ENCODE results near the gene CCND2.

GRCh38 chr12:4307593-4308333, 34.2 kb downstream of the CCND2 start:
- peak; percentile 45; the same call in 1 of the 2 replicates for TF ChIP-seq CTCF (conservative IDR thresholded peaks at IDR 0.05; ENCODE audit: low read length)
- no peak for TF ChIP-seq EZH2phosphoT487 (IDR thresholded peaks at IDR 0.05; ENCODE audit: borderline replicate concordance)

Data from Loucy (cell line).